Spleen (tissue), 11 donors: ENCODE measurements around the gene MST1. TPM values are rescaled to one million over a fixed set of nuclear protein-coding genes. Genes with fewer than 3 reads are reported as not detected.
A peak's percentile ranks its signal among the peaks of the same experiment; 100 is the strongest.

Experiments
- DNase-seq: peaks from one replicate; pipeline ENCODE4 v3.0.0-alpha.2; 2020
- H3K27ac ChIP-seq, 8 donors: fragments of 200-600 bp; sonication (generic) in 7 of 8; 1 replicate in 4 of 8; 2 replicates in 4 of 8; pipeline versions ENCODE4 v1.5.0 to v1.8.0; 2016 to 2021; ENCODE audit warnings: inconsistent platforms in 4 of 8, mild to moderate bottlenecking in 4 of 8, moderate library complexity in 1 of 8
- H3K27me3 ChIP-seq, 7 donors: fragments of 200-600 bp; sonication (generic) in 6 of 7; replicated peaks in 1 of 7; 1 replicate in 4 of 7; 2 replicates in 3 of 7; pipeline versions ENCODE4 v1.5.0 to v1.8.0; 2016 to 2021; ENCODE audit warnings: inconsistent platforms in 3 of 7, mild to moderate bottlenecking in 1 of 7
- H3K36me3 ChIP-seq, 6 donors: fragments of 200-600 bp; sonication (generic) in 5 of 6; 1 replicate in 4 of 6; 2 replicates in 2 of 6; pipeline versions ENCODE4 v1.5.0 to v1.8.0; 2016 to 2021; ENCODE audit warnings: inconsistent platforms in 2 of 6
- H3K4me1 ChIP-seq, 6 donors: fragments of 200-600 bp; sonication (generic) in 5 of 6; 1 replicate in 3 of 6; 2 replicates in 3 of 6; pipeline versions ENCODE4 v1.5.0 to v1.8.0; 2016 to 2021; ENCODE audit warnings: inconsistent platforms in 3 of 6
- H3K4me3 ChIP-seq, 8 donors: fragments of 200-600 bp; sonication (generic) in 7 of 8; 1 replicate in 4 of 8; 2 replicates in 4 of 8; pipeline versions ENCODE4 v1.5.0 to v1.8.0; 2016 to 2021; ENCODE audit warnings: inconsistent platforms in 4 of 8, mild to moderate bottlenecking in 4 of 8, moderate library complexity in 2 of 8
- H3K9me3 ChIP-seq, 8 donors: fragments of 200-600 bp; sonication (generic) in 7 of 8; 1 replicate in 4 of 8; 2 replicates in 4 of 8; pipeline versions ENCODE4 v1.5.0 to v1.8.0; 2016 to 2021; ENCODE audit warnings: inconsistent platforms in 4 of 8
- CTCF ChIP-seq, 11 experiments: fragments of 200-600 bp in 7 of 11; fragments of 450-650 bp in 4 of 11; sonication (generic) in 4 of 11; IDR thresholded peaks in 8 of 11; conservative IDR thresholded peaks in 3 of 11; 1 replicate in 7 of 11; 2 replicates in 4 of 11; pipeline versions ENCODE4 v1.4.0 to v1.8.0; 2016 to 2021; ENCODE audit warnings: antibody characterized with exemption in 11 of 11, inconsistent platforms in 4 of 11, mild to moderate bottlenecking in 1 of 11
- POLR2A ChIP-seq, 3 donors: fragments of 450-650 bp; IDR thresholded peaks; one replicate each; pipeline ENCODE4 v1.5.1; 2017; ENCODE audit warnings: antibody characterized with exemption in 3 of 3, mild to moderate bottlenecking in 1 of 3
- POLR2AphosphoS5 ChIP-seq, 3 donors: sonication (generic); formaldehyde crosslinking; IDR thresholded peaks; one replicate each; pipeline ENCODE4 v1.5.1; 2017; ENCODE audit warnings: antibody characterized with exemption in 3 of 3
- WGBS, 5 donors: extraction: QIAGEN DNeasy Blood & Tissue Kit in 3 of 5; methylation state at CpG; one replicate each; pipeline versions ENCODE4 v1.1.5 to v1.1.7; 2013 to 2018; 5-methylcytosine and 5-hydroxymethylcytosine counted together
- intact Hi-C: fragments of 100-400 bp; cut with DNase I; formaldehyde crosslinking; loops from one replicate; pipeline ENCODE4 v1.15.0; 2023; ENCODE audit warnings: low total_unique reads
- polyA plus RNA-seq, 3 donors: library from polyadenylated mRNA; stranded (reverse); fragments of 200-250 nt; gene quantifications; one replicate each; pipeline ENCODE4 v1.2.1, GENCODE V29; 2013
- total RNA-seq, 7 donors: library from RNA; depleted of rRNA in 3 of 7; stranded (reverse); fragments of >200 nt in 3 of 7; fragmentation: NEBNext Ultra II Directional in 4 of 7; extraction: Animal tissue kit (Norgen Biotek cat#: 25700) in 4 of 7; gene quantifications; one replicate each; pipeline versions ENCODE4 v1.1.0 to v1.2.1, GENCODE V29; 2016 to 2021
- donor health status: healthy with polysubstance abuse.
- donor health status: DM: no; HTN: no; CAD: no; lungs with moderate emphysema.
- donor health status: DM: no; HTN: no; CAD: no.
- donor health status: Bipolar disorder and iron deficiency.
- donor health status: healthy.
- donor health status: DM: no; HTN: no; CAD: no.
- donor health status: DM: yes; HTN: yes; CAD: no.

The MST1 gene
- total and polyA plus RNA-seq, 10 donors = 17.0 to 65.8 (median 23.6) TPM

DNA sequence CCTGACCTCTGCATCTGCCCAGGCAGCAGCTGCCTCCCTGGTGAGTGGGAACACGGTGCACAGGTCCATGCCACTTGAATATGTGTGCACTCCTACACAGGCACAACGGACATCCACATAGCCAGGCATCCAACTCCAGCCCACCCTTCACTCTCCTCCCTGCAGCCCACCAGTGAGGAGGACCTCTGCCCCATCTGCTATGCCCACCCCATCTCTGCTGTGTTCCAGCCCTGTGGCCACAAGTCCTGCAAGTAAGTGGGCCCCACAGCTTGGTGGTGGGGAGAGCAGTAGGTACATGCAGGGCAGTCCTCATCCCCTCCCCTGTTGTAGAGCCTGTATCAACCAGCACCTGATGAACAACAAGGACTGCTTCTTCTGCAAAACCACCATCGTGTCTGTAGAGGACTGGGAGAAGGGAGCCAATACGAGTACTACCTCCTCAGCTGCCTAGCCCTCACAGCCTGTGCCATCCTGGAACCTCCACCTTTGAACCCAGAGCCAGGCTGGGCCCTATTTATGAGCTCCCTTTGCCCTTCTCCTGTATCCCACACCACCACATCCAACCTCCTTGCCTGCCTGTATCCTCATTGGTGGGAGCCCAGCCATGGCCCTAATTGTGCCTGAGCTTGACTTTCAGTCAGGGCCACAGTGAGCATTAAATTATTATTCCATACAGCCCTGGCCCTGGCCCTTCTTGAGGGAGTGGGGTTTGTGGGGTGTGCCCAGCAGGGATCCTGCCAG lies 31.8 kb upstream of the MST1 start:
- WGBS, 5 donors = 79 to 86% (median 83%) methylated on average over 2 to 4 of the region's 4 CpGs
- H3K4me3 ChIP-seq = no peak overlapping the region
- peak; percentile 74 for DNase-seq
- intact Hi-C loops = no loop called here
- H3K36me3 ChIP-seq = peaks cover 0 to 61% (median 24%) of the 10 kb centered on the region in 6 donors
- no peak overlapping the region for H3K27ac ChIP-seq
- H3K9me3 ChIP-seq = no peaks in the 10 kb centered on the region
- no peaks in the 10 kb centered on the region for H3K27me3 ChIP-seq
- peaks cover 27 to 72% (median 47%) of the 10 kb centered on the region in 6 donors for H3K4me1 ChIP-seq
- no peak for TF ChIP-seq POLR2A (IDR thresholded peaks at IDR 0.05)
- peak; percentile 33 to 69 (median 57) for TF ChIP-seq POLR2AphosphoS5 (IDR thresholded peaks at IDR 0.05)

DNA sequence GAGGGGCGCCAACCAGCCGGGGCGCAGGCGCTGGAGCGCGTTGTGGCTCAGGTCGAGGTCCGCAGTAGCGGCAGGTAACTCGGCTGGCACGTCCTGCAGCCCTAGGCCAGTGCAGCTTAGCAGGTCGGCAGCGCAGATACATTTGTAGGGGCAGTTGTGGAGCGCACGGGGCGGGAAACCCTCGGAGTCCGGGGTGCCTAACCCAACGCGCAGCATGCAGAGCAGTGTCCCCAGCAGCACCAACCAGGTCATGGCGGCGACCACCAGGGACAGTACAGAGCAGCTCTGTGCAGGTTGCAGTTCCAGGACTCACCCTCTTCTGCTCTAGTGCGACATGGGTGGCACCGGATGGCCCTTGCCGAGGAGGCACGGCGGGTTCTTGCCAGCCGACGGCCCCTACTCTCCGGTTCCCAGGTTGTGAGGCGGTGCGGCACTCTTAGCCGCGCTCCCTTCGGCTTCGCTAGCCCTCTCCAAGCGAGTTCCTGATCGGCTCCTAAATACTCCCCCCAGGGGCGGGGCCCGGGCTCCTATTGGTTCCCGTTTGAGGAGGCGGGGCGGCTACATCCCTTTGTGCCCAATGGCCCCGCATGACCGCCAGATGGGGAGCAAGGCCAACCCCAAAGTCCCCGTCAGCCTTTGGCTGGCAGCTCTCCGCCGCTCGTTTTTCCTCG lies 30.1 kb upstream of the MST1 start, which contains the start of gene AMIGO3:
Gene AMIGO3 (minus strand): TSS at position 471 of the 671 bp plus-strand sequence. CDS start 219 bp downstream, at position 252.
- Histone ChIP-seq H3K4me3 (peak within 1 kb of the TSS; percentile 48 to 81 (median 64)), H3K27me3 (no peaks in the 10 kb centered on the region), H3K27ac (peak within 1 kb of the TSS in 7 of 8 donors; percentile 35 to 85 (median 74)), H3K36me3 (peaks cover 0 to 63% (median 27%) of the 10 kb centered on the region in 6 donors), H3K4me1 (peaks cover 22 to 61% (median 38%) of the 10 kb centered on the region in 6 donors), H3K9me3 (no peaks in the 10 kb centered on the region)
- TF ChIP-seq POLR2A (IDR thresholded peaks at IDR 0.05) (peak in 2 of 3 donors; percentile 39 to 75), CTCF (IDR thresholded peaks at IDR 0.05 in 8 of 11, conservative IDR thresholded peaks at IDR 0.05 in 3 of 11) (peak; percentile 51 to 88 (median 82)), POLR2AphosphoS5 (IDR thresholded peaks at IDR 0.05) (peak; percentile 94 to 95 (median 95))
- peak; percentile 98 for DNase-seq
- intact Hi-C loops = no loop called here
- WGBS, 5 donors = 0 to 1% (median 0%) methylated on average over 35 to 50 of the region's 50 CpGs

DNA sequence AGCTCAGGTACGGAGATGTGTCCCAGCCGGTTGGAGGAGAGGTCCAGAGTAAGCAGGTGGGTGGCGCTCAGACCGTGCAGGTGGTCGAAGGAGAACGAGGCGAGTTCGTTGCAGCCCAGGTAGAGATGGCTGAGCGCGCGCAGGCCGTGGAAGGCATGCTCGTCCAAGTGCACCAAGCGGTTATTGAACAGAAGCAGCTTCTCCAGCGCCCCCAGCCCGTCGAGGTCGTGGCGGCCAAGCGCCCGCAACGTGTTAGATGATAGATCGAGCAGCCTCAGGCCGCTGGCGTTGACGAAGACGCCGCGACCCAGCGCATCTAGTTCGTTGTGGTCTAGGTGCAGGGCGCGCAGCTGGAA lies 29.6 kb upstream of the MST1 start:
- H3K27ac ChIP-seq = peak overlapping the region in 5 of 8 donors; percentile 72 to 85 (median 76)

More for the DNA sequence above, 29.6 kb upstream of the MST1 start:
- TF ChIP-seq POLR2AphosphoS5 (IDR thresholded peaks at IDR 0.05) (no peak), CTCF (IDR thresholded peaks at IDR 0.05 in 8 of 11, conservative IDR thresholded peaks at IDR 0.05 in 3 of 11) (no peak), POLR2A (IDR thresholded peaks at IDR 0.05) (no peak)
- Histone ChIP-seq H3K27me3 (no peaks in the 10 kb centered on the region), H3K9me3 (no peaks in the 10 kb centered on the region), H3K4me1 (peaks cover 20 to 58% (median 36%) of the 10 kb centered on the region in 6 donors), H3K4me3 (peak overlapping the region; percentile 48 to 81 (median 64)), H3K36me3 (peaks cover 0 to 68% (median 27%) of the 10 kb centered on the region in 6 donors)
- DNase-seq = no peak
- intact Hi-C loops = no loop called here
- 9 to 27% (median 10%) methylated on average over 16 to 33 of the region's 33 CpGs for WGBS, 5 donors
